Sigmoid colon (tissue), 7 donors: ENCODE results near the gene STRIP1. TPM values are rescaled to one million over a fixed set of nuclear protein-coding genes. Genes with fewer than 3 reads are reported as not detected.
A peak's percentile ranks its signal among the peaks of the same experiment; 100 is the strongest.

ENCODE experiments used
- DNase-seq: peaks from one replicate; pipeline ENCODE4 v3.0.0-alpha.2; 2019
- H3K27ac ChIP-seq, 4 donors: fragments of 200-600 bp; sonication (generic); one replicate each; pipeline ENCODE4 v1.5.1; 2016 to 2019; ENCODE audit warnings: mild to moderate bottlenecking in 1 of 4
- H3K27me3 ChIP-seq, 3 donors: fragments of 200-600 bp; sonication (generic); one replicate each; pipeline ENCODE4 v1.5.1; 2019; ENCODE audit warnings: mild to moderate bottlenecking in 1 of 3
- H3K36me3 ChIP-seq, 4 donors: fragments of 200-600 bp; sonication (generic); one replicate each; pipeline ENCODE4 v1.5.1; 2016 to 2019
- H3K4me1 ChIP-seq, 4 donors: fragments of 200-600 bp; sonication (generic); one replicate each; pipeline ENCODE4 v1.5.1; 2017 to 2019
- H3K4me3 ChIP-seq, 4 donors: fragments of 200-600 bp; sonication (generic); one replicate each; pipeline ENCODE4 v1.5.1; 2017 to 2019; ENCODE audit warnings: mild to moderate bottlenecking in 2 of 4, moderate library complexity in 1 of 4
- H3K9me3 ChIP-seq, 4 donors: fragments of 200-600 bp in 3 of 4; sonication (generic) in 3 of 4; one replicate each; pipeline versions ENCODE4 v1.5.1 to v1.6.1; 2013 to 2019
- EP300 ChIP-seq, 4 donors: sonication (generic); formaldehyde crosslinking; IDR thresholded peaks; one replicate each; pipeline ENCODE4 v1.6.1; 2017; ENCODE audit warnings: antibody characterized with exemption in 4 of 4
- POLR2A ChIP-seq, 2 donors: fragments of 450-650 bp; IDR thresholded peaks; one replicate each; pipeline ENCODE4 v1.6.1; 2016; ENCODE audit warnings: antibody characterized with exemption in 2 of 2, mild to moderate bottlenecking in 2 of 2, moderate library complexity in 2 of 2
- POLR2AphosphoS5 ChIP-seq, 4 donors: sonication (generic); formaldehyde crosslinking; IDR thresholded peaks; one replicate each; pipeline ENCODE4 v1.6.1; 2017; ENCODE audit warnings: antibody characterized with exemption in 4 of 4
- WGBS, 2 donors: extraction: QIAGEN DNeasy Blood & Tissue Kit; methylation state at CpG; one replicate each; pipeline ENCODE4 v1.1.7; 2013; 5-methylcytosine and 5-hydroxymethylcytosine counted together
- intact Hi-C: fragments of 100-400 bp; cut with DNase I; formaldehyde crosslinking; loops from one replicate; pipeline ENCODE4 v1.15.1; 2023
- polyA plus RNA-seq, 3 donors: library from polyadenylated mRNA; stranded (reverse); fragments of 200-250 nt; gene quantifications; one replicate each; pipeline ENCODE4 v1.2.3, GENCODE V29; 2013
- total RNA-seq, 4 donors: library from RNA; depleted of rRNA; stranded (reverse); fragments of >200 nt; gene quantifications; one replicate each; pipeline ENCODE4 v1.1.0, GENCODE V29; 2016
- TF ChIP-seq, protein P1 (sequence below), 4 experiments: fragments of 450-650 bp in 3 of 4; fragments of 200-600 bp in 1 of 4; IDR thresholded peaks; one replicate each; pipeline ENCODE4 v1.5.1; 2016 to 2019; ENCODE audit warnings: antibody characterized with exemption in 4 of 4, mild to moderate bottlenecking in 3 of 4, moderate library complexity in 2 of 4
- donor health status: healthy with polysubstance abuse.
- donor health status: Bipolar disorder and iron deficiency.
- donor health status: healthy.

STRIP1 gene
- total and polyA plus RNA-seq, 7 donors = 7.9 to 47.8 (median 32.8) TPM

DNA sequence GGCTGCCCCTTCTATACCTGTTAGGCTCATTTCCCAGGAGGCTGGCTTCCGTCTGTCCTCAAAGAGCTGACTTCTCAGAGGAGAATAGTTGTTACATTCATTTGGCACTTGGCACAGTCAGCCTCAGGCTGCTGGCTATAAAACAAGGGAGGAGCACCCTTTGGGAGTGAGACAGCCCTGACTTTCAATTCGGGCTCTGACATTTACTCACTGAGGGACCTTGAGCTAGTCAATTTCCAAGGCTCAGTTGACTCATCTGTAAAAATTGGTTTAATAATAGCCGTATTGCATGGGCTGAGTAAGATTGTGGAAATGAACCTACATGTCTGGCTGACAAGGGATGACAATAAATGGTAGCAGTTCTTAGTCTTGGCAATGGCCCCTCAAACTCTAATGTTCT lies 22.4 kb downstream of the STRIP1 start:
- Histone ChIP-seq H3K4me3 (no peak overlapping the region), H3K4me1 (peaks cover 0 to 29% (median 18%) of the 10 kb centered on the region in 4 donors), H3K36me3 (peaks cover 13 to 72% (median 31%) of the 10 kb centered on the region in 4 donors), H3K27me3 (no peaks in the 10 kb centered on the region), H3K27ac (peak overlapping the region in 3 of 4 donors; percentile 37 to 51 (median 43)), H3K9me3 (no peaks in the 10 kb centered on the region)
- no peak for DNase-seq
- no peak for TF ChIP-seq EP300 (IDR thresholded peaks at IDR 0.05)
- TF ChIP-seq, protein P1, sequence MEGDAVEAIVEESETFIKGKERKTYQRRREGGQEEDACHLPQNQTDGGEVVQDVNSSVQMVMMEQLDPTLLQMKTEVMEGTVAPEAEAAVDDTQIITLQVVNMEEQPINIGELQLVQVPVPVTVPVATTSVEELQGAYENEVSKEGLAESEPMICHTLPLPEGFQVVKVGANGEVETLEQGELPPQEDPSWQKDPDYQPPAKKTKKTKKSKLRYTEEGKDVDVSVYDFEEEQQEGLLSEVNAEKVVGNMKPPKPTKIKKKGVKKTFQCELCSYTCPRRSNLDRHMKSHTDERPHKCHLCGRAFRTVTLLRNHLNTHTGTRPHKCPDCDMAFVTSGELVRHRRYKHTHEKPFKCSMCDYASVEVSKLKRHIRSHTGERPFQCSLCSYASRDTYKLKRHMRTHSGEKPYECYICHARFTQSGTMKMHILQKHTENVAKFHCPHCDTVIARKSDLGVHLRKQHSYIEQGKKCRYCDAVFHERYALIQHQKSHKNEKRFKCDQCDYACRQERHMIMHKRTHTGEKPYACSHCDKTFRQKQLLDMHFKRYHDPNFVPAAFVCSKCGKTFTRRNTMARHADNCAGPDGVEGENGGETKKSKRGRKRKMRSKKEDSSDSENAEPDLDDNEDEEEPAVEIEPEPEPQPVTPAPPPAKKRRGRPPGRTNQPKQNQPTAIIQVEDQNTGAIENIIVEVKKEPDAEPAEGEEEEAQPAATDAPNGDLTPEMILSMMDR (IDR thresholded peaks at IDR 0.05) = no peak
- TF ChIP-seq POLR2A (IDR thresholded peaks at IDR 0.05) = no peak
- TF ChIP-seq POLR2AphosphoS5 (IDR thresholded peaks at IDR 0.05) = no peak
- intact Hi-C loops = no loop called here
- WGBS, 2 donors = 22 to 64% methylated on average over 3 of the region's 3 CpGs

DNA sequence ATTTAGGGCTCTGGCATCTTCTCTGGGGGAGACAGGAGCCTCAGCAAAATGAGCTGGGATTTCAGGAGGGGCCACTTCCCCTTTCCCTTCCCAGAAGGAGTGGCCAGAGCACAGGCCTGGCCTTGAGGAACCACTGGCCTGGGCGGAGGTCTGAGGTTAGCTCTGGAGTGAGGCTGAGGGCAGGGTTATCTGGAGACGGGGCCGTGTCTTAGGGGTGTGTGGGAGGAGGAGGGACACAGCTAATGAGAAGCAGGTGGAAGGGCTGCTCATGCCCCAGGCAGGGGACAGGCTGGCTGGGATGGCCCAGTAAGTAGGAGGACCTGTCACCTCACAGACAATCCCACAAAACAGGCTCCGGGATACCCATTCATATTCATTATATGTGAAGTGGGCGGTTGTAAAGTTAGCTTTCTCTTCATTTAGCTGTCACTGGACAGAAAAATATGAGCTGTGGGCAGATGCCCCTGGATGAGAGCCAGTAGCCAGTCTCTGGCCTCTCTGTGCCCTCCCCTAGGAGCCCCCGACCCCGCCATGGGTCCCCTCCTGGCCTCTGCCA lies 23.6 kb downstream of the STRIP1 start:
- no peak overlapping the region for H3K27ac ChIP-seq
- WGBS, 2 donors = 80 to 86% methylated on average over 7 of the region's 7 CpGs
- peaks cover 8 to 60% (median 21%) of the 10 kb centered on the region in 4 donors for H3K36me3 ChIP-seq

DNA sequence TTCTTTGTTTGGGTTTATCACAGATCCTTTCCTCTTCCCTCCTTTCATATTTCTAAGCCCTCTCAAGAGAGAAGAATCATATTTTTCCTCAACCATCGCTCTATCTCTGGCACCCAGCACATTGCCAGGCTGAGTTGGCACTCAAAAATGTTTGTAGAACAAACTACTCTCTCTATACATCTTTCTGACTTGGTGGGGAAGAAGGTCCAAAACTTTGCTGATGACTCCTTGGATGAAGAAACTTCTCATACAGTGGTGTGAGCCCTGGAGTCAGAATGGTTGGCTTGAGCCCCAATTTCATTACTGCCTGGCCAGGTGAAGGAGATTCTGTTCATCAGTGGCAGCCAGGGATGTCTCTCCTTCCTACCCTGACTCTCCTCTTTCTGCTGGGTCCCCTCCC lies 24.2 kb downstream of the STRIP1 start:
- no peak for DNase-seq
- peaks cover 0 to 29% (median 18%) of the 10 kb centered on the region in 4 donors for H3K4me1 ChIP-seq
- H3K27ac ChIP-seq = no peak overlapping the region
- H3K27me3 ChIP-seq = no peaks in the 10 kb centered on the region
- H3K4me3 ChIP-seq = no peak overlapping the region
- 86 to 93% methylated on average over 1 of the region's 1 CpG for WGBS, 2 donors
- TF ChIP-seq EP300 (IDR thresholded peaks at IDR 0.05) = no peak
- TF ChIP-seq POLR2AphosphoS5 (IDR thresholded peaks at IDR 0.05) = no peak
- TF ChIP-seq POLR2A (IDR thresholded peaks at IDR 0.05) = no peak
- TF ChIP-seq, protein P1 (IDR thresholded peaks at IDR 0.05) = no peak
- intact Hi-C loops = no loop called here
- H3K36me3 ChIP-seq = peaks cover 7 to 54% (median 18%) of the 10 kb centered on the region in 4 donors
- H3K9me3 ChIP-seq = no peaks in the 10 kb centered on the region

More for the DNA sequence above, 23.6 kb downstream of the STRIP1 start:
- H3K9me3 ChIP-seq = no peaks in the 10 kb centered on the region
- TF ChIP-seq EP300 (IDR thresholded peaks at IDR 0.05) (no peak), POLR2AphosphoS5 (IDR thresholded peaks at IDR 0.05) (no peak), POLR2A (IDR thresholded peaks at IDR 0.05) (no peak)
- TF ChIP-seq, protein P1 (IDR thresholded peaks at IDR 0.05) = no peak
- no peak for DNase-seq
- intact Hi-C loops = no loop called here
- peaks cover 0 to 29% (median 18%) of the 10 kb centered on the region in 4 donors for H3K4me1 ChIP-seq
- H3K4me3 ChIP-seq = no peak overlapping the region
- no peaks in the 10 kb centered on the region for H3K27me3 ChIP-seq

DNA sequence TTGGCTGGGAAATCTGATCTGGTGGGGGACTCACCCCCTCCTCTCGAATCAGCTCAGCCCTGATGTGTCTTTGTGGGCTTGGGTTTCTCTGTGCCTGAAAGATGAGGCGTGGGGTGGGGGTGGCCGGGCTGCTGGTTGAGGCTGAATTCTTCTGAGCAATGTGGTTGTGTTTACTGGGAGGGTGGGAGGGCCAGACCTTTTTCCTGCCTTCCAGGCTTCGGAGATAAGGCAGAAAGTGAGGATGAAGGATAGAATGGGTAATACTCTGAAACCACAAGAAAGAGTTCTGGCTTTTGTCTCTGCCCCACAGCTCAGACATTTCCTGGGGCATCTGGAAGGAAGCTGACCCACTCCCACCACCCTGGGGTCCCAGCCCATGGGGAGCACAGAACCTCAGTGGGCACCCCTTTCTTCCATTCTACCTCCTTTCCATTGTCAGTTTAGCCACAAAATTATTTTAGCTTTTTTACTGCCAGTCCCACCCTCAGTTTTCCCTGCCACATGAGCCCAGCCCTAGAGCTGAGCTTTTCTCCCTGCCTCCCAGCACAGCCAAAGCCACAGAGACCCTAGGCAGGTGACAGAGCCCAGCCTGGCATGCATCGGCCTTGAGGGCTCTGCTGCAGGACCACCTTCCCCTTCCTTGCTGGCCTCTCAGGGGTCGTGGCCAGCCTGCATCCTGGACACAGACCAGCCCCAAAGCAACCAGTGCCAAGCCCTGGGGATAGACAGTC lies 24.9 kb downstream of the STRIP1 start:
- H3K4me1 ChIP-seq = peaks cover 0 to 29% (median 18%) of the 10 kb centered on the region in 4 donors
- H3K9me3 ChIP-seq = no peaks in the 10 kb centered on the region
- no peak overlapping the region for H3K4me3 ChIP-seq
- TF ChIP-seq EP300 (IDR thresholded peaks at IDR 0.05) (no peak), POLR2A (IDR thresholded peaks at IDR 0.05) (no peak), POLR2AphosphoS5 (IDR thresholded peaks at IDR 0.05) (no peak)
- TF ChIP-seq, protein P1 (IDR thresholded peaks at IDR 0.05) = no peak
- intact Hi-C loops = loop anchor here (1.0 kb wide), 1 partner anchor 30 kb away; no protein-coding TSS in a partner anchor
- peaks cover 7 to 47% (median 13%) of the 10 kb centered on the region in 4 donors for H3K36me3 ChIP-seq
- H3K27ac ChIP-seq = no peak overlapping the region
- WGBS, 2 donors = 88 to 93% methylated on average over 6 of the region's 6 CpGs
- no peak for DNase-seq
- no peaks in the 10 kb centered on the region for H3K27me3 ChIP-seq
